ENCODE measurements around the gene ADAMTS12. TPM values are rescaled to one million over a fixed set of nuclear protein-coding genes. Genes with fewer than 3 reads are reported as not detected.

ADAMTS12 gene
- total RNA-seq, 2 experiments from 2014 or later: not detected

- H3K27ac ChIP-seq (ENCODE audit: low read depth, low read length, poor library complexity, severe bottlenecking): no peak overlapping the region
- DNase-seq (ENCODE audit: low spot score): no peak
- H3K79me2 ChIP-seq (ENCODE audit: insufficient read depth, low read depth, low read length): no peaks in the 10 kb centered on the region
- H3K9me2 ChIP-seq (ENCODE audit: insufficient read depth, low read length): no peaks in the 10 kb centered on the region
- intact Hi-C loops (cut with micrococcal nuclease; ENCODE audit: unreplicated experiment): no loop called here
- no peaks in the 10 kb centered on the region for H4K20me1 ChIP-seq (ENCODE audit: insufficient read depth, low read length)
- H2AFZ ChIP-seq (ENCODE audit: low read length): no peak overlapping the region
- ChIA-PET CTCF (ENCODE audit: unreplicated experiment) (interaction anchor here (1.0 kb wide), 1 partner anchor 11 kb away, joined by 3 read pairs; no protein-coding TSS in a partner anchor), POLR2A (interaction anchor here (0.5 kb wide), 1 partner anchor 9 kb away, joined by 3 read pairs; no protein-coding TSS in a partner anchor)
- no peaks in the 10 kb centered on the region for H3K36me3 ChIP-seq (ENCODE audit: insufficient read depth, low read length)
- no TSS peak for BruUV-seq (replicated peaks)
- H3K9me3 ChIP-seq (ENCODE audit: low read length): no peaks in the 10 kb centered on the region
- H3K4me2 ChIP-seq (ENCODE audit: low read length): no peak overlapping the region
- no peak for TF ChIP-seq EZH2phosphoT487 (IDR thresholded peaks at IDR 0.05; ENCODE audit: borderline replicate concordance, low read depth, low read length)
- no peak for TF ChIP-seq CTCF (conservative IDR thresholded peaks at IDR 0.05; ENCODE audit: low read length)
- no peaks in the 10 kb centered on the region for H3K4me1 ChIP-seq (ENCODE audit: insufficient read depth, low read length, poor library complexity, severe bottlenecking)
- no peak overlapping the region for H3K4me3 ChIP-seq (ENCODE audit: low read depth, low read length, poor library complexity, severe bottlenecking)
These were observed 314.8 kb downstream of the ADAMTS12 start for GRCh38 chr5:33576726-33577590.

- Histone ChIP-seq H3K36me3 (ENCODE audit: insufficient read depth, low read length) (no peaks in the 10 kb centered on the region), H3K4me2 (ENCODE audit: low read length) (no peak overlapping the region), H3K9me2 (ENCODE audit: insufficient read depth, low read length) (no peaks in the 10 kb centered on the region), H3K9me3 (ENCODE audit: low read length) (no peaks in the 10 kb centered on the region), H3K79me2 (ENCODE audit: insufficient read depth, low read depth, low read length) (no peaks in the 10 kb centered on the region), H2AFZ (ENCODE audit: low read length) (no peak overlapping the region), H3K27ac (ENCODE audit: low read depth, low read length, poor library complexity, severe bottlenecking) (no peak overlapping the region), H3K4me3 (ENCODE audit: low read depth, low read length, poor library complexity, severe bottlenecking) (no peak overlapping the region), H4K20me1 (ENCODE audit: insufficient read depth, low read length) (no peaks in the 10 kb centered on the region), H3K4me1 (ENCODE audit: insufficient read depth, low read length, poor library complexity, severe bottlenecking) (no peaks in the 10 kb centered on the region)
- no peak for DNase-seq (ENCODE audit: low spot score)
- ChIA-PET POLR2A (interaction anchor here (0.7 kb wide), 2 partner anchors 318 to 406 kb away, joined by 4 to 5 read pairs; no protein-coding TSS in a partner anchor), CTCF (ENCODE audit: unreplicated experiment) (no interaction called here)
- intact Hi-C loops (cut with micrococcal nuclease; ENCODE audit: unreplicated experiment): no loop called here
- no TSS peak for BruUV-seq (replicated peaks)
- no peak for TF ChIP-seq CTCF (conservative IDR thresholded peaks at IDR 0.05; ENCODE audit: low read length)
- no peak for TF ChIP-seq EZH2phosphoT487 (IDR thresholded peaks at IDR 0.05; ENCODE audit: borderline replicate concordance, low read depth, low read length)
These were observed 326.5 kb downstream of the ADAMTS12 start for GRCh38 chr5:33565324-33565723.

Data from OCI-LY7 (cell line).